Stimulated activated CD4-positive, alpha-beta T cell treated with anti-CD3 and anti-CD28 coated beads, TNF-alpha, amount 100 ng/mL, for 24 hours (primary cell): ENCODE data around the gene SLC9A3.

Experiments used
- DNase-seq, 3 experiments: peaks; one replicate each; pipeline ENCODE4 v3.0.0-alpha.2; 2020; ENCODE audit warnings: low read depth in 3 of 3

SLC9A3 gene

GRCh38 chr5:429453-430188, 94.6 kb downstream of the SLC9A3 start:
- no peak for DNase-seq

- no peak for DNase-seq
These were observed 95.3 kb downstream of the SLC9A3 start for GRCh38 chr5:428754-429452.

- no peak for DNase-seq
These were observed 96.0 kb downstream of the SLC9A3 start for GRCh38 chr5:428219-428618.

- DNase-seq, result no peak
These were observed 96.7 kb downstream of the SLC9A3 start for GRCh38 chr5:427415-428087.

GRCh38 chr5:426392-426976, 97.8 kb downstream of the SLC9A3 start:
- DNase-seq, result no peak

- no peak for DNase-seq
These were observed 98.5 kb downstream of the SLC9A3 start for GRCh38 chr5:425714-426113.

GRCh38 chr5:424301-425110, 99.7 kb downstream of the SLC9A3 start:
- DNase-seq, result no peak

- DNase-seq, result no peak
These were observed 100.5 kb downstream of the SLC9A3 start for GRCh38 chr5:423626-424261.

GRCh38 chr5:423233-423565, 101.0 kb downstream of the SLC9A3 start:
- no peak for DNase-seq

- no peak for DNase-seq
These were observed 101.7 kb downstream of the SLC9A3 start for GRCh38 chr5:422323-423232.

- DNase-seq, result no peak
These were observed 102.3 kb downstream of the SLC9A3 start for GRCh38 chr5:421901-422300.

GRCh38 chr5:421287-421880, 102.9 kb downstream of the SLC9A3 start:
- no peak for DNase-seq

- DNase-seq, result no peak
These were observed 103.5 kb downstream of the SLC9A3 start for GRCh38 chr5:420632-421286.
